ENCODE data around the gene CENPO.

Gene CENPO

DNA sequence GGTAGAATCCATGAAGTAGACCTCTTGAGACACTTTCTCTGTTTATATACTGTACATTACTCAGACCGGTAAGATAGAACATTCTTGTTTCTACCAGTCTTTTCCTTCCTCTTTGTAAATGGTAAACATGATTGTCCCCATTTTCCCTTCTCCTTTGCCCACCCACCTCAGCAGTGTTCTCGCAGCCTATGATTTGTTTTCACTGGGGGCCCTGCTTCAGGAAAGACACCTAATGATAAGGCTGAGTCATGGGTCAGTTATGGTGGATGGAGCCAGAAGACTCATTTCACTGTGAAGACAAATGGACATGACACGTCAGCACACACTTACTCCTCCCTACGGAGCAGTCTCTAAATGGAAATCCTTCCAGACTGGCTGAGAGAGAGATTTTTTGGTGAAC, 23.7 kb downstream of the CENPO start:
- no peak overlapping the region for H3K4me3 ChIP-seq (ENCODE audit: low read length)
- H3K36me3 ChIP-seq (ENCODE audit: insufficient read depth, low read length) = peaks cover 62% of the 10 kb centered on the region
- H3K27me3 ChIP-seq (ENCODE audit: control insufficient read depth, insufficient read depth, low read length) = no peaks in the 10 kb centered on the region
- H3K9me3 ChIP-seq (replicated peaks; ENCODE audit: low read length) = no peaks in the 10 kb centered on the region
- no peak overlapping the region for H3K4me2 ChIP-seq (ENCODE audit: low read length)
- peaks cover 18% of the 10 kb centered on the region for H3K4me1 ChIP-seq (ENCODE audit: control insufficient read depth, insufficient read depth, low read length)
- no peak overlapping the region for H3K9ac ChIP-seq (ENCODE audit: low read depth, low read length)

DNA sequence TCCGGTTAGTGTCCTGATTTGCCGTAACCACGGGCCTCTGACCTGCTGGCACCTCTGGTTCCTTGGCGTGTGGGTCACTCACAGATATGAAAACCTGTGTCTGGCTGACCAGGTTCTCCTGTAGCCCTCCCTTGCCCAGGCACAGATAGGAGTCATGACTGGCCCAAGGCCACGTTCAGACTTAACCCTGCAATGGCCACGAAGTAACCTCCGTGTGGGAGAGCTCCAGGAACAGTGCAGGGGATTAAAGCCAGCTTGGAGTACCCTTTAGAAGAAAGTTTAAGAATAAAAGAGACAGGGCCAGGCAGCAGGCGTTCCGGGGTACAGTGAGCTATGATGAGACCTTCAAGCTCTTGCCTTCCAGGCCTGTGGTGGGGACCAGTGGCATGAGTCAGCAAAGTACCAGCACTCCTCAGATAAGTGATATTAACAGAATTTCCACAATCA, 25.5 kb downstream of the CENPO start:
- Histone ChIP-seq H3K4me1 (ENCODE audit: control insufficient read depth, insufficient read depth, low read length) (peaks cover 18% of the 10 kb centered on the region), H3K9me3 (replicated peaks; ENCODE audit: low read length) (no peaks in the 10 kb centered on the region), H3K27me3 (ENCODE audit: control insufficient read depth, insufficient read depth, low read length) (no peaks in the 10 kb centered on the region), H3K4me3 (ENCODE audit: low read length) (no peak overlapping the region), H3K9ac (ENCODE audit: low read depth, low read length) (no peak overlapping the region), H3K36me3 (ENCODE audit: insufficient read depth, low read length) (peaks cover 74% of the 10 kb centered on the region), H3K4me2 (ENCODE audit: low read length) (no peak overlapping the region)

DNA sequence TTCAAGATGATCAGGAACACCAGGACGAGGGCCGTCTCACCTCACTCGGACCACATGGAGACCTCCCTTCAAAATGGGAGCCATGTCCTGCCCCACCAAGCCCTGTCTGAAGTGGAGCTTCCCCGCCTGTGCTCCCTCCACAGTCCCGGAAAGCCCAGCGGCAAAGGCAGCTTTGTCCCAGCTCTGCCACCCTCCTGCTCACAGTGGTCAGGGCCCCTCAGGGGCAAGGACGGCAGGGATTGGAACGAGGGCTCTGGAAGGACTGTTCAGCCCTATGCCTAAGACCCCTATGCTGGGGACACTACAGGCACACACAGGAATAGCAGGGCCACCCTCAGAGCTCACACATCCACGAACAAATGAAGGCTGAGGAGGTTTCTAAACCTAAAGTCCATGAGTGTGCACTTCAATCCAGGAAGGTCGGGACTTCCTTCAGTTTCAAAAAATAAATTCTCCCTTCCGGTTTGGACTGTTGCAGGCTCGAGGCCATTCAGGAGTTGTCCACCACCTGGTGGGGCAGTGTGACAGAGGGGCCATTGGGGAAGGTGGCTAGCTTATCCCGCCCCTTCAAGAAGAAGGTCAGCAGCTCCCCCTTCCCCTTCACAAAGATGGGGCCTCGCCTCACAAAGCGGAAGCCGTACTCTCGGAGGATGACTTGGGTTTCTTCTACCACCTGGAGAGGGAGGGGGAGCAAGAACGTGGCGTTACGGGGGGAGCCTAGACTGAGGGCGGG, 26.4 kb downstream of the CENPO start:
- H3K9ac ChIP-seq (ENCODE audit: low read depth, low read length) = no peak overlapping the region
- no peak overlapping the region for H3K4me3 ChIP-seq (ENCODE audit: low read length)
- H3K27me3 ChIP-seq (ENCODE audit: control insufficient read depth, insufficient read depth, low read length) = no peaks in the 10 kb centered on the region
- peaks cover 76% of the 10 kb centered on the region for H3K36me3 ChIP-seq (ENCODE audit: insufficient read depth, low read length)
- peaks cover 18% of the 10 kb centered on the region for H3K4me1 ChIP-seq (ENCODE audit: control insufficient read depth, insufficient read depth, low read length)
- no peak overlapping the region for H3K4me2 ChIP-seq (ENCODE audit: low read length)
- no peaks in the 10 kb centered on the region for H3K9me3 ChIP-seq (replicated peaks; ENCODE audit: low read length)

DNA sequence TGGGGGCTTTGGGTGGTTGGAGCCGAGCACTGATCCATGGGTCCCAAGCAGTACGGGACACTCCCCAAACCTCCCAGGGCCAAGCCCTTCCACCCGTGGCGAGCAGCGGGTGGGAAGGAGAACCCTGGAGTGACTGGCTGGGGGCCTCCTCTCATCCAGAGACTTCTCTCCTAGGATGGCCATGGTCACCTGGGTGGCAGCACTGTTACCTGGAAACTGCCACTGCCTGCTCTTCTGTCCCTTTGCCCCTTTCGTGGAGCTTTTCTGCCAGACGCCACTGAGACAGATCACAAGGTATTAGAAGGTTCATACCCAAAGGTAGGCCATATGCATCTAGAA, 26.9 kb downstream of the CENPO start:
- no peak overlapping the region for H3K9ac ChIP-seq (ENCODE audit: low read depth, low read length)
- no peaks in the 10 kb centered on the region for H3K9me3 ChIP-seq (replicated peaks; ENCODE audit: low read length)
- no peaks in the 10 kb centered on the region for H3K27me3 ChIP-seq (ENCODE audit: control insufficient read depth, insufficient read depth, low read length)
- no peak overlapping the region for H3K4me2 ChIP-seq (ENCODE audit: low read length)
- peaks cover 77% of the 10 kb centered on the region for H3K36me3 ChIP-seq (ENCODE audit: insufficient read depth, low read length)
- H3K4me1 ChIP-seq (ENCODE audit: control insufficient read depth, insufficient read depth, low read length) = peaks cover 18% of the 10 kb centered on the region
- no peak overlapping the region for H3K4me3 ChIP-seq (ENCODE audit: low read length)

DNA sequence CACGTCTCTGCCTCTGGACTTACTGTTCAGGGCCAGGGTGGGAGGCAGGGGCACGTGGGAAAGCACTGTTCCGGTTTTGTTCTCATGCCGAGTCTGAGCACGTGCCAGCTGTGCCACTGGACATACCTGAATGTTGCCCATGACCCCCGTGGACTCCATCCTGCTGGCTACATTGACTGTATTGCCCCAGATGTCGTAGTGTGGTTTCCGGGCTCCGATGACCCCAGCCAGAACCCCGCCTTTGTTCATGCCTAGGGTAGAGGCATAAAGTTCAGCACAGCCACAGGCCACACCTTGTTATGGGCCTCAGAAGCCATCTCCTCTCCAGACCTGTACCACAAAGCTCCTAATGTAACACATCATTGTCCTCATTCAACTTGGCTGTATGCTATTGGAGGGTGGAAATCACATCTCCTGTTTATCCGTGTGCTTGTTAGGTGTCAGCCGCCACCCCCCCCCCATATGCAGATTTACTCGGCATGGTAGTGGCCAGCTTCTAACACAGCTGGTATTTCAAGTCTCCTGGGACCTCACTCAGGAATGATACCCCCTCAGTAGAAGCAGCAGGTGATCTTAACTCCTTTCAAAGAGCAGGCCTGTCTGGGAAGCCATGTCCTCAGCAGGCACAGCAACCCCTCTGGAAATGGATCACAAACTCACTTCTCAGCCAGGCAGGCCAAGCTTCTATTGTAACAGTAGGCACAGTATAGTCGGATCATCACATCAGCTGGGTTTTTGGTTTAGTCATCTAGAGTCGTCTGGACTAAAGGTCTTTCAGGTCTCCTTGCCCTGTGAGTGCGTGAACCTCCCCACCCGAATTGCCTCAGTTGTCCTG, 27.6 kb downstream of the CENPO start:
- no peaks in the 10 kb centered on the region for H3K27me3 ChIP-seq (ENCODE audit: control insufficient read depth, insufficient read depth, low read length)
- H3K4me3 ChIP-seq (ENCODE audit: low read length) = no peak overlapping the region
- peaks cover 70% of the 10 kb centered on the region for H3K36me3 ChIP-seq (ENCODE audit: insufficient read depth, low read length)
- H3K9me3 ChIP-seq (replicated peaks; ENCODE audit: low read length) = no peaks in the 10 kb centered on the region
- H3K9ac ChIP-seq (ENCODE audit: low read depth, low read length) = no peak overlapping the region
- peaks cover 19% of the 10 kb centered on the region for H3K4me1 ChIP-seq (ENCODE audit: control insufficient read depth, insufficient read depth, low read length)
- no peak overlapping the region for H3K4me2 ChIP-seq (ENCODE audit: low read length)

DNA sequence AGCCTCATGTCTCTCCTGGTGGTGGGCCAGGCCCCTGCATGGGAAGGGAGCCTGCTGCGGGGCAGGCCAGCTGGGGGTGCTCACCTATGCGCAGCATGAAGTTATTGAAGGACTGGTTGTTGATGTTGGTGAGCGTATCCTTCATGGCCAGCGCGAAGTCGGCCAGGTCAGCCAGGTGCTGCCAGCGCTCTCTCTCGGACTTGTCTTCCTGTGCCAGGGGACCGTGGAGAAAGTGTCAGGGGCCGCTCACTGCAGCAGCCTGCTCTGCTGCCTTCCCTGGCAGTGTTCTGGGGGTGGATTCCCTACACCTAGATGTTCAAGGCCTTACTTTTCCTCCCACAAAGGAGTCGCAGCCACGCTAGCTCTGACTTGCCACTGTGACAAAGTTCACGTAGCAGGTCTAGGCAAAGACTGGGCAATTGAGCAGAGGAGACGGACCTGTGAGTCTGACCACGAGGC, 28.2 kb downstream of the CENPO start:
- Histone ChIP-seq H3K4me1 (ENCODE audit: control insufficient read depth, insufficient read depth, low read length) (peaks cover 23% of the 10 kb centered on the region), H3K9me3 (replicated peaks; ENCODE audit: low read length) (no peaks in the 10 kb centered on the region), H3K4me2 (ENCODE audit: low read length) (no peak overlapping the region), H3K27me3 (ENCODE audit: control insufficient read depth, insufficient read depth, low read length) (no peaks in the 10 kb centered on the region), H3K4me3 (ENCODE audit: low read length) (no peak overlapping the region), H3K9ac (ENCODE audit: low read depth, low read length) (no peak overlapping the region), H3K36me3 (ENCODE audit: insufficient read depth, low read length) (peaks cover 63% of the 10 kb centered on the region)

DNA sequence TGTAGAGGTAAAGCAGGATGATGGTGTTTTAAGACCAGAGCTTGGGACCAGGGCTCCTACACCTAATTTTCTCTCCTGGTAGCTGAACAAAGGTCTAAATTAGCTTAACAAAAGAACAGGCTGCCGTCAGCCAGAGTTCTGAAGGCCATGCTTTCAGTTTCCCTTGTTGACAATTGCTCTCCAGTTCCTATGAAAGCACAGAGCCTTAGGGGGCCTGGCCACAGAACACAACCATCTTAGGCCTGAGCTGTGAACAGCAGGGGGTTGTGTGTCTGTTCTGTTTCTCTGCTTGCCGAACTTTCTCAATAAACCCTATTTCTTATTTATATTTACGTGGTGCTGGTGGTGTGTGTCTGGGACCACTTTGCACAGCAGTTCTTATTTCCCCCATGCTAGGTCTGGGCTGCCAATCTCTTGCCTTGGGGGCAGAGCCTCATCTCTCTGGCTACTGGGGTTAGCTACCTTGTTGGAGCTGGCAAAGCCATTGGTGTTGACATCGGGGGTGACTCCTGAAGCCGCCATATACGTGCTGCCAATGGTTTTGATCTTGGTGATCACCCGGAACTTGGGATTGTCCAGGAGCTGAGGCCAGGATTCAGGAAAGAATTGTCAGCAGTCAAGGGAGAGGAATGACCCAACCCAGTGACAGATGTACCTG, 29.0 kb downstream of the CENPO start:
- peaks cover 23% of the 10 kb centered on the region for H3K4me1 ChIP-seq (ENCODE audit: control insufficient read depth, insufficient read depth, low read length)
- H3K4me3 ChIP-seq (ENCODE audit: low read length) = no peak overlapping the region
- H3K4me2 ChIP-seq (ENCODE audit: low read length) = no peak overlapping the region
- H3K9ac ChIP-seq (ENCODE audit: low read depth, low read length) = no peak overlapping the region
- no peaks in the 10 kb centered on the region for H3K27me3 ChIP-seq (ENCODE audit: control insufficient read depth, insufficient read depth, low read length)
- H3K36me3 ChIP-seq (ENCODE audit: insufficient read depth, low read length) = peaks cover 61% of the 10 kb centered on the region
- H3K9me3 ChIP-seq (replicated peaks; ENCODE audit: low read length) = no peaks in the 10 kb centered on the region

DNA sequence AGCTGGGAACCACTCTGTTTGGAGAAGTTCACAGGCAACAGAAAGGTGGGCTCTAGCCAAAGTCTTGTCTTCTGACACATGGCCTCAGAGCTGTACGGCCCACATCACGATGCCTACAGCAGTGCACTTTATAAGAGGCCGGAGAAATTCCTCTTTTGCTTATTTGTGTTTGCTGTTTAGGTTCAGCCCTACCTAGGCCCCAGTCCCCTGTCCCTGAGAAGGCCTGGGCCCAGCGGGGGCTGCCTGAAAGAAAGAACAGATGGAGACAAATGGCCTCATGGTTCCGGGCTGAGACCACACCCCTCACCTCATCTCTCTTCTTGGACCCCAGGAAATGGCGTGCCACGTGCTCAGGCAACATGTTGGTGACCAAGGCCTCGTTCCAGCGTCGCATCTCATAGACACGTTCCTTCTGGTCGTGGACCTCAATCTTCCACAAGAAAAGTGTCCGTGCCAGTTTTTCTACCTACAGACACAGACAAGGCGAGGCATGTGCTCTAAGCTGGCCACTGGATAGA, 30.9 kb downstream of the CENPO start:
- Histone ChIP-seq H3K4me2 (ENCODE audit: low read length) (no peak overlapping the region), H3K4me3 (ENCODE audit: low read length) (no peak overlapping the region), H3K9ac (ENCODE audit: low read depth, low read length) (no peak overlapping the region), H3K27me3 (ENCODE audit: control insufficient read depth, insufficient read depth, low read length) (no peaks in the 10 kb centered on the region), H3K36me3 (ENCODE audit: insufficient read depth, low read length) (peaks cover 45% of the 10 kb centered on the region), H3K9me3 (replicated peaks; ENCODE audit: low read length) (no peaks in the 10 kb centered on the region), H3K4me1 (ENCODE audit: control insufficient read depth, insufficient read depth, low read length) (peaks cover 23% of the 10 kb centered on the region)

DNA sequence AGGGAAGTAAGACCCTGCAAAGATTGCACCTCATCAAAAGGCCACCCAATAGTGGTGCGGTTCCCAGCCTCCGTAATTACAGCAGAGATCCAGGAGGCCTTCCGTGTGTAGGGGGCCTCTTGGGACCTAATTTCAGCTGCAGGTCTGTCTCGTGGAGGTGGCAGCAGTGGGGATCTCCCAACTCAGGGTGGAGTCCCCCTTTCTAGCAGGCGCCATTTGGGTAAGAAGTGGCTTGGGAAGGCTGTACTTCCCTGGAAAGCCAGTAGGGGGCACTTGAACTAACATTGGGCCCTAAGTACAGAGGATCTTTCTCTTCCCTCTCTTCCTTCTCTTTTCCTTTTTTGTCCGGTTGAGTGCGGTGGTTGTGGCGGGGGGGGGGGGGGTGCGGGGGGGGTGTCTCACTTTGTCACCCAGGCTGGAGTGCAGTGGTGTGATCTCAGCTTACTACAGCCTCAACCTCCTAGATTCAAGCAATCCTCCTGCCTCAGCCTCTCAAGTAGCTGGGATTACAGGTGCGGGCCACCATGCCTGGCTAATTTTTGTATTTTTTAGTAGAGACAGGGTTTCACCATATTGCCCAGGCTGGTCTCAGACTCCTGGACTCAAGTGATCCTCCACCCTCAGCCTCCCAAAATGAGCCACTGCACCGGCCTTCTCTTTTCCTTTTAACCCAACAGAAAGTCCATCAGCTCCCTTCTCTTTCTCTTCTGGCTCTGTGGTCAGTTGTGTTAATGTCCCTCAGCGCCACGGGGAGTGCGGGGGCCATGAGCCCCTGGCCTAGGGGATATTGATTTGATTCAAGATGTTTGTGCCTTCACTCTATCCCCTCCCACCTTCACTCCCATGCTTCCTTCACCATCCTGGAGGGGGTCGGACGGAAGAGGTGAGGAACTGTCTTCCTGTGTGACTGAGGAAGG, 32.0 kb downstream of the CENPO start:
- no peak overlapping the region for H3K9ac ChIP-seq (ENCODE audit: low read depth, low read length)
- no peaks in the 10 kb centered on the region for H3K9me3 ChIP-seq (replicated peaks; ENCODE audit: low read length)
- H3K27me3 ChIP-seq (ENCODE audit: control insufficient read depth, insufficient read depth, low read length) = no peaks in the 10 kb centered on the region
- H3K4me1 ChIP-seq (ENCODE audit: control insufficient read depth, insufficient read depth, low read length) = peaks cover 23% of the 10 kb centered on the region
- H3K4me2 ChIP-seq (ENCODE audit: low read length) = no peak overlapping the region
- peaks cover 36% of the 10 kb centered on the region for H3K36me3 ChIP-seq (ENCODE audit: insufficient read depth, low read length)
- H3K4me3 ChIP-seq (ENCODE audit: low read length) = no peak overlapping the region

DNA sequence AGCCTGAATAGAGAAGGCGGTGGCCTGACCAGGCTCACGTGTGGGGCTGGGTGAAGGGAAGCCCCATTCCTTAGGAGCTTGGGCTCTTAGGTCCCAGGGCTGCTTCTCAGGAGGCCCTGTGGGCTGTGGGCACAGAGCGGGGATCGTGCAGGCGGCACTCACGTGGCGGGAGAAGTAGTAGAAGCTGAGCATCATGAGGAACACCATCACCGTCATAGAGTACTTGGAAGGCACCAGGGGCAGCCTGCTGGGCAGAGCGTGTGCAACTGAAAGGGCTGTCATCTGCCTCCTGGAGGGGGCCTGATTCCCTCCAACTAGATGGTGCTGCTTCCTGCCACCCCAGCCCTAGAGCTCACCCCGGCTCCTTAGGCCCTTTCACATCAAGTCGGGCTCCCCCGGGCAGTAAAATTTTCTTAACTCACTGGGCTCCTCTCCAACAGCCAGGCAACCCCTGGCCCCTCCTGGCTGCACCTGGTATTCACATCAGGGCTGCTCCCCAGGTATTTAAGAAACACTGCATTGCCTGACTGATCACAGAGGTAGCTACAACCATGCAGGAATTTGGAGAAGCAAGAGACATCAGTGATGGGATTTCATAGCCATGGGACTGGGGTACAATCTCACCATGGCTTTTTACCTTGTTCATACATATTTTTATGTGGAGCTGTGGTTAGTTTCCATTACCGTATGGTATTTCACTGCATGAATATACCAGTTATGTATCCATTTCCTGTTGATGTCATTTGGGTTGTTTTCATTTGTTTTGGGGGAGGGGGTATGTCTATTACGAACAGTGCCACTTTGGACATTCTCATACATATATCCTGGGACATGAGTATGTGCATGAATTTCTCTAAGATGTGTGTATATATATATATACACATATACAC, 32.9 kb downstream of the CENPO start:
- no peaks in the 10 kb centered on the region for H3K9me3 ChIP-seq (replicated peaks; ENCODE audit: low read length)
- H3K4me1 ChIP-seq (ENCODE audit: control insufficient read depth, insufficient read depth, low read length) = peaks cover 23% of the 10 kb centered on the region
- no peak overlapping the region for H3K9ac ChIP-seq (ENCODE audit: low read depth, low read length)
- no peak overlapping the region for H3K4me3 ChIP-seq (ENCODE audit: low read length)
- peaks cover 28% of the 10 kb centered on the region for H3K36me3 ChIP-seq (ENCODE audit: insufficient read depth, low read length)
- no peaks in the 10 kb centered on the region for H3K27me3 ChIP-seq (ENCODE audit: control insufficient read depth, insufficient read depth, low read length)
- H3K4me2 ChIP-seq (ENCODE audit: low read length) = peak overlapping the region; percentile 10
